GM12878 (cell line): ENCODE data around the gene SNX2.

Experiments
- ATF7 ChIP-seq: fragments of 450-650 bp; IDR thresholded peaks from 2 replicates; pipeline ENCODE4 v1.6.1; 2016; ENCODE audit warnings: low read depth, mild to moderate bottlenecking
- GABPA ChIP-seq: IDR thresholded peaks from 2 replicates; pipeline ENCODE4 v1.6.1; 2014; ENCODE audit warnings: antibody characterized with exemption, low read depth, mild to moderate bottlenecking, inconsistent platforms
- HDGF ChIP-seq: fragments of 450-650 bp; IDR thresholded peaks from 2 replicates; pipeline ENCODE4 v1.6.1; 2016; ENCODE audit warnings: antibody characterized with exemption
- MYB ChIP-seq: fragments of 150-350 bp; IDR thresholded peaks from 2 replicates; pipeline ENCODE4 v1.6.1; 2014; ENCODE audit warnings: mild to moderate bottlenecking, low read depth, low read length, borderline replicate concordance
- POLR2A ChIP-seq: IDR thresholded peaks from 2 replicates; pipeline ENCODE4 v1.6.1; 2011; ENCODE audit warnings: low read depth, mild to moderate bottlenecking, low read length
- RFX5 ChIP-seq: IDR thresholded peaks from 2 replicates; pipeline ENCODE4 v1.6.1; 2011; ENCODE audit warnings: low read depth, low read length, improper control_type of control experiment
- SUPT20H ChIP-seq: IDR thresholded peaks from 2 replicates; pipeline ENCODE4 v1.6.1; 2011; ENCODE audit warnings: low read depth, mild to moderate bottlenecking, low read length, moderate library complexity, borderline replicate concordance; ENCODE audit not compliant: control insufficient read depth
- TAF1 ChIP-seq: IDR thresholded peaks from 2 replicates; pipeline ENCODE4 v1.6.1; 2011; ENCODE audit warnings: mild to moderate bottlenecking, low read depth, low read length, borderline replicate concordance
- ZNF274 ChIP-seq: IDR thresholded peaks from one replicate; pipeline ENCODE4 v1.8.0; 2011; ENCODE audit not compliant: insufficient read length, insufficient read depth
- ZZZ3 ChIP-seq: IDR thresholded peaks from 2 replicates; pipeline ENCODE4 v1.6.1; 2011; ENCODE audit warnings: low read depth; ENCODE audit not compliant: control insufficient read depth, insufficient read length
- TF ChIP-seq, protein P1 (sequence below): fragments of 450-650 bp; conservative IDR thresholded peaks from 2 replicates; pipeline ENCODE4 v1.6.1; 2017; ENCODE audit warnings: mild to moderate bottlenecking, moderate library complexity
- TF ChIP-seq, protein P2 (sequence below), 3 experiments: IDR thresholded peaks in 2 of 3; conservative IDR thresholded peaks in 1 of 3; 2 replicates each; pipeline ENCODE4 v1.5.1; 2011; ENCODE audit warnings: low read depth in 3 of 3, low read length in 3 of 3, mild to moderate bottlenecking in 3 of 3, control low read depth in 2 of 3, moderate library complexity in 2 of 3, inconsistent platforms in 1 of 3, mixed read lengths in 1 of 3; ENCODE audit not compliant: control insufficient read depth in 2 of 3, insufficient read depth in 1 of 3; ENCODE audit errors: extremely low read depth in 1 of 3

DNA sequence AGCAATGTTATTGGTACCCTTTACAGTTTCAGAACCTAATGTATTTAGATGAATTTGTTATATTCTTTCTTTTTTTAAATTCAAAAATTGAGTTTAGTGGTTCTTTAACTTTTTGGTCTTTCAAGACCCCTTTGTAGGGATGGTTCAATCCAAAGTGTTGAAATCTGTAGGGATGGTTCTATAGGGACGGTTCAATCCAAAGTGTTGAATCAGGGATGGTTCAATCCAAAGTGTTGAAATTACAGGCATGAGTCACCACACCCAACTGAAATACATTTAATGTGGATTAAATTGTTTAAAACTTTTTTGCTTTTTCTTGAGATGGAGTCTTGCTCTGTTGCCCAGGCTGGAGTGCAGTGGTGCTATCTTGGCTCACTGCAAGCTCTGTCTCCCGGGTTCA, 30.6 kb downstream of the SNX2 start:
- TF ChIP-seq, protein P1, sequence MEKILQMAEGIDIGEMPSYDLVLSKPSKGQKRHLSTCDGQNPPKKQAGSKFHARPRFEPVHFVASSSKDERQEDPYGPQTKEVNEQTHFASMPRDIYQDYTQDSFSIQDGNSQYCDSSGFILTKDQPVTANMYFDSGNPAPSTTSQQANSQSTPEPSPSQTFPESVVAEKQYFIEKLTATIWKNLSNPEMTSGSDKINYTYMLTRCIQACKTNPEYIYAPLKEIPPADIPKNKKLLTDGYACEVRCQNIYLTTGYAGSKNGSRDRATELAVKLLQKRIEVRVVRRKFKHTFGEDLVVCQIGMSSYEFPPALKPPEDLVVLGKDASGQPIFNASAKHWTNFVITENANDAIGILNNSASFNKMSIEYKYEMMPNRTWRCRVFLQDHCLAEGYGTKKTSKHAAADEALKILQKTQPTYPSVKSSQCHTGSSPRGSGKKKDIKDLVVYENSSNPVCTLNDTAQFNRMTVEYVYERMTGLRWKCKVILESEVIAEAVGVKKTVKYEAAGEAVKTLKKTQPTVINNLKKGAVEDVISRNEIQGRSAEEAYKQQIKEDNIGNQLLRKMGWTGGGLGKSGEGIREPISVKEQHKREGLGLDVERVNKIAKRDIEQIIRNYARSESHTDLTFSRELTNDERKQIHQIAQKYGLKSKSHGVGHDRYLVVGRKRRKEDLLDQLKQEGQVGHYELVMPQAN, result no peak
- TF ChIP-seq MYB, result no peak
- TF ChIP-seq ATF7, result no peak
- TF ChIP-seq, protein P2, sequence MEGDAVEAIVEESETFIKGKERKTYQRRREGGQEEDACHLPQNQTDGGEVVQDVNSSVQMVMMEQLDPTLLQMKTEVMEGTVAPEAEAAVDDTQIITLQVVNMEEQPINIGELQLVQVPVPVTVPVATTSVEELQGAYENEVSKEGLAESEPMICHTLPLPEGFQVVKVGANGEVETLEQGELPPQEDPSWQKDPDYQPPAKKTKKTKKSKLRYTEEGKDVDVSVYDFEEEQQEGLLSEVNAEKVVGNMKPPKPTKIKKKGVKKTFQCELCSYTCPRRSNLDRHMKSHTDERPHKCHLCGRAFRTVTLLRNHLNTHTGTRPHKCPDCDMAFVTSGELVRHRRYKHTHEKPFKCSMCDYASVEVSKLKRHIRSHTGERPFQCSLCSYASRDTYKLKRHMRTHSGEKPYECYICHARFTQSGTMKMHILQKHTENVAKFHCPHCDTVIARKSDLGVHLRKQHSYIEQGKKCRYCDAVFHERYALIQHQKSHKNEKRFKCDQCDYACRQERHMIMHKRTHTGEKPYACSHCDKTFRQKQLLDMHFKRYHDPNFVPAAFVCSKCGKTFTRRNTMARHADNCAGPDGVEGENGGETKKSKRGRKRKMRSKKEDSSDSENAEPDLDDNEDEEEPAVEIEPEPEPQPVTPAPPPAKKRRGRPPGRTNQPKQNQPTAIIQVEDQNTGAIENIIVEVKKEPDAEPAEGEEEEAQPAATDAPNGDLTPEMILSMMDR (IDR thresholded peaks at IDR 0.05 in 2 of 3, conservative IDR thresholded peaks at IDR 0.05 in 1 of 3; ENCODE audit: control insufficient read depth in 2 of 3, extremely low read depth in 1 of 3, insufficient read depth in 1 of 3, low read depth in 3 of 3, low read length in 3 of 3), result no peak
- TF ChIP-seq ZNF274, result no peak
- no peak for TF ChIP-seq GABPA
- TF ChIP-seq ZZZ3, result no peak
- TF ChIP-seq RFX5, result no peak
- no peak for TF ChIP-seq HDGF
- no peak for TF ChIP-seq SUPT20H
- TF ChIP-seq POLR2A, result no peak
- TF ChIP-seq TAF1, result no peak
